HG03108 (cell line): Measurements from ENCODE around the gene WDR1.
A peak's percentile ranks its signal among the peaks of the same experiment; 100 is the strongest.
"Not testable (repeated sequence)": the region's sequence is repeated elsewhere in the genome, so short reads cannot be mapped to it uniquely, and the experiment has no call there.

Experiments used
- ATAC-seq: cut with Tn5 transposase; IDR thresholded peaks from one replicate; pipeline ENCODE4 v1.9.1; 2021; ENCODE audit warnings: moderate library complexity; ENCODE audit not compliant: unreplicated experiment

The WDR1 gene

DNA sequence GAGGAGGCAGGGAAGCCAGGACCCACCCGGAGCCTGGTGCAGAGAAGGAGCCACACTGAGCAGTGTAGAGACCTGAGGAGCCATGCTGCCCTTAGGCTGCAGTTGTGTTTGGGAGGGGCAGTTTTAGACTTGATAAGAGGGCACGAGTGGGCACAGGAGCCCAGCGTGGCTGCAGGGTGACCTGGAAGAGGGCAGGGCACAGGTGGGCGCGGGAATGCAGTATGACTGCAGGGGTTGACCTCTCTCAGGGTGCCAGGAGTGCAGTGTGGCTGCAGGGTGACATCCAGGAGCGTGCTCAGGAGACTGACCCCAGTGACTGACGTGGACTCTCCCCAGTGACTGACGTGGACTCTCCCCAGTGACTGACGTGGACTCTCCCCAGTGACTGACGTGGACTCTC lies 14.6 kb upstream of the WDR1 start:
- ATAC-seq, result no peak

DNA sequence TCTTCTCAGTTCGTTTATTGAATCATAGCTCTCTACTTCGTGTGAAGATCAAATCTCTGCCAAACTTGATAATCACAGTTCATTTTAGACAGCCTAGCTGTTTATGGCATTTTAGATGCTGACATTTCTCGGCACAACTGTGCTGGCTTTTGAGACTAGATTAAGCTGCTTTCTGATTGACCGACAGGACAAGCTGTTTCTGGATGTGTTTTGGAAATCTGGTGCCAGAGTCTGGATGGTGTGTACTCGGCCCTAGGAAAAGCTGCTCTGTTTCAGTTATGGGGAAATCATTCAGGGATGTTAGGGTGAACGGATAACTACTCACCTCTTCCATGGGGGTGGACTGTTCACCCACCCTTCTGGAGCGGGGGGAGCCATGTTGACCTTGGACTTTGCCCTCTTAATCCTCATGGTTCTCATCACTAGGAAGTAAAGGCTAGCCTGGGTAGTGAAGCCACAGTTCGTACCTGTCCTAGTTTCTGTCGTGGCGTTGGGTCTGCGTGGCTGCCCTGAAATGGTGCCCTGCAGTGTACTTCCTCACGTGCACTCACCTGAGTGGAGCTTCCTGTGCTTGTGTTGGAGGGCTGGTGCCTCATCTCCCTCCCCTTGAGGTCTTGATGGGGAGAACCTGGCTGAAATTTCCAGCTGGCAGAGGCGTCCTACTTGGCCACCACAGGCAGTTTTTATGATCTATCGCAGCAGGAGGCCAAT lies 13.7 kb upstream of the WDR1 start:
- no peak for ATAC-seq

DNA sequence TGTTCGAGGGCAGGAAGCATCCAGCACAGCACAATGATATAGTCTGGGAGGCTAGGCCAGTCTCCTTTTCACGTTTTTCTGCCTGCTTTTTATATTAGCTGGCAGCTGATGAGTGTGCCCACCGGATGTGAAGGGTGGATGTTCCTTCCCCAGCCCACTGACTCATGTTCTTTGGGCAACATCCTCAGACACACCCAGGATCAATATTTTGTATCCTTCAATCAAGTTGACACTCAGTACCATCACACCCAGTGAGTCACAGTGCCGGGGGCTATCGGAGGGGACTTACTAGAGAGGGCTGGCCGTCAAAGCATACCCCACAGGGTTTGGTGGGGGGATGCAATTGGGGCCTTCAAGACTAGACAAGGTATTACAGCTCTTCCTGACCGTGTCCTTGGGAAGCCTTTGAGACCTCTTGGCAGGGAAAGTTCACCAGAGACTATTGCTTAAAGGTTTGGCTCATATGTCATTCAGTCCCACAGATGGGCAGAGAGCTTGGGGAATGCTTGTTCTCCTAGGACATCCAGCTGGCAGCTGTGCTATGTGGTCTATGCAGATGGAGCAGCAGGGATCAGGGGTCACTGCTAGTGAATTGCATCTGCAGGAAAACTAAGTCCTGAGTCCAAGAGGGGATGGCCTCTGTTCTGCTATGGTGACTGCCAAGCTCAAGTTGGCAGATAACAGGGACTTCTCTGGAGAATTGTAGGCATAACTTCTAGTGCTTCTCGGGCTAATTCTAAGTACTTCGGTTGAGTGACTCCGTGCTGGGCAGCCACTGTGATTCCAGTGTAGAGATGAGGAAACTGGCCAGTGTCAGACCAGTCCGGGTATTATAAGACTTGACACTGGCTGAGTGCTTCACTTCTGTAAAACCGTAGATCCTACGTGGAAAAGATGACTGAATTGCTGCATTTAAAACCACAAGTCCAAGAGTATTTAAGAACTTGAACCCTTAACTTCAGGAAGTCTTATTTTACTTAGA lies 12.9 kb upstream of the WDR1 start:
- no peak for ATAC-seq

- ATAC-seq, result no peak
These were observed 12.2 kb upstream of the WDR1 start for GRCh38 chr4:10128761-10129160.

DNA sequence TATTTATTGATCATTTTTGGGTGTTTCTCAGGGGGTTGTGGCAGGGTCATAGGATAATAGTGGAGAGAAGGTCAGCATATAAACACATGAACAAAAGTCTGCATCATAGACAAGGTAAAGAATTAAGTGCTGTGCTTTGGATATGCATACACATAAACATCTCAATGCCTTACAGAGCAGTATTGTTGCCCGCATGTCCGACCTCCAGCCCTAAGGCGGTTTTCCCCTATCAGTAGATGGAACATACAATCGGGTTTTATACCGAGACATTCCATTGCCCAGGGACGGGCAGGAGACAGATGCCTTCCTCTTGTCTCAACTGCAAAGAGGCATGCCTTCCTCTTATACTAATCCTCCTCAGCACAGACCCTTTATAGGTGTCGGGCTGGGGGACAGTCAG lies 10.9 kb upstream of the WDR1 start:
- not testable (repeated sequence) for ATAC-seq

GRCh38 chr4:10124167-10124930 lies 7.8 kb upstream of the WDR1 start:
- ATAC-seq, result no peak

- ATAC-seq, result no peak
These were observed 6.9 kb upstream of the WDR1 start for GRCh38 chr4:10123227-10124101.

DNA sequence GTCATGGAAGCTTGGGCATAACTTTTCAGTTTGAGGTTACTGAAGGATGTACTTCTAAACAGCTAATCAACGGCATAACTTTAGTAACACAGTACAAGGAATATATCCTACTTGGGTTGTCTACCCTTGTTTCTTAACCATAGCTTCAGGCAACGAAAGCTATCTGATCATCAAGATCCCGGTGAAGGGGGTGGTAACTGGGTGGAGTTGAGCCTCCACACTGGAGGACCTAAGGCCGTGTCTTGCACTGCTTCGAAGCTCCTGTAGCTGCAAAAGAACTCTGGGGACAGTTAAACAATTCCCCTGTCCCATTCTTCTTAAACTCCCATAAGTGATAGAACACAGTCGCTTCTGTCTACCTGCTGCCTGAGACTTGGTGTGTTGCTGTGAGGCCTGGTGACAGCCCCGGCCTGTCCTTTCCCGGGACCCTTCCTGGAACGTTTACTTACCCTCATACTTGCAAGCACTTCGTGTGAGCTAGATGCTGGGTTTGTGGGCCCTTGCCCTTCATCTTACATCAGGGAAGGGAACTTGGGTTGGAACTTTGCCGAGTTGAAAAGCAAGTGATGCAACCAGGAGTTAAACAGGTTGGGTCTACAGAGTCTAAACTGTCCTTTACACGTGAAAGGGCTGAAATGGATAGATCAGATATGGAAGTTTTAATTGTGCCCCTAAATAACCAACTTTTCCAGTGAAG lies 5.8 kb upstream of the WDR1 start:
- ATAC-seq, result no peak

GRCh38 chr4:10121568-10122208 lies 5.1 kb upstream of the WDR1 start:
- no peak for ATAC-seq

- ATAC-seq, result no peak
These were observed 4.5 kb upstream of the WDR1 start for GRCh38 chr4:10120943-10121567.

GRCh38 chr4:10119773-10120172 lies 3.2 kb upstream of the WDR1 start:
- ATAC-seq, result no peak

GRCh38 chr4:10119278-10119677 lies 2.7 kb upstream of the WDR1 start:
- no peak for ATAC-seq

DNA sequence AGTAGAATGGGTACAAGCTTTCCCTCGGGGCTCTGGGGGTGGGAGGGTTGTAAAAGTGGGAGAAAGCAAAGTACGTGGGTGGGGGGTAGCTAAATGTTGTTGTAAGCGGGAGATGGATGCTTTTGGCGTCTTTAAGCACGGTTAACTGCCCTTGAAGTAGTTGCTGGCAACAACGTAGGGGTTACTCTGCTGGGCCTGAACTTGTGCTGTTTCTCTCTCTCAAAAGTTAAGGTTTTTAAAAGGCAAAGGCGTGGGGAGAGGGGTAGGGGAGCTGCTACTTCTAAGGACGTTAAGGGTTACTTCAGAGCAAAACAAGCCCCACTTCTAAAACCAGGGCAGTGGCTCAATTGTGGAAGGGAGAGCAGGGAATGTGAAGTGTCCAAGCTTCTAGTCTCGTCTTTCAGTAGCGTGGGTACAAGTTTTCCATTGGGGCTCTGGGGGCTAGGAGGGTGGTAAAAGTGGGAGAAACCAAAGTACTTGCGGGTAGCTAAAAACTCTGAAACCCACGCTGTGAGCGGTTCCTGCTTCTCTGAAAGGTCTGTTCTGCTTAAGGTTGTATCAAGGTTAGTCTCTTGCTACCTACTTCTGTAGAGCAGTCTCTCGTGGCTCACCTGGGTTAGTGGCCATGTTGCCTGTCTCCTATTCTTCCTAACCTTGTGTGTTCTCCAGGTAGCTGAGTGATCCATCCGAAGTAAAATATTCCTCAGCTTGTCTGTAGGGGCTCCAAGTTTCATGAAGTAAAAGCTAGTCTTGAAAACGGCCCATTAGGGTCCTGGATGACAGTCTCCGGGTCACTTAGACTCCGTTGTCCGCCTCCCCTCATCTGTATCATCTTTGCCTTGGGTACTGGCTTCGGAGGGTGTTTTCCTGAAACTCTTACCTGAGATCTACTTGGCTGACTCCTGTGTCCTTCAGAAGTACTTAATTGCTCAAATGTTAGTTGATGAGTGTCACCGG lies 1.7 kb upstream of the WDR1 start:
- ATAC-seq, result no peak

DNA sequence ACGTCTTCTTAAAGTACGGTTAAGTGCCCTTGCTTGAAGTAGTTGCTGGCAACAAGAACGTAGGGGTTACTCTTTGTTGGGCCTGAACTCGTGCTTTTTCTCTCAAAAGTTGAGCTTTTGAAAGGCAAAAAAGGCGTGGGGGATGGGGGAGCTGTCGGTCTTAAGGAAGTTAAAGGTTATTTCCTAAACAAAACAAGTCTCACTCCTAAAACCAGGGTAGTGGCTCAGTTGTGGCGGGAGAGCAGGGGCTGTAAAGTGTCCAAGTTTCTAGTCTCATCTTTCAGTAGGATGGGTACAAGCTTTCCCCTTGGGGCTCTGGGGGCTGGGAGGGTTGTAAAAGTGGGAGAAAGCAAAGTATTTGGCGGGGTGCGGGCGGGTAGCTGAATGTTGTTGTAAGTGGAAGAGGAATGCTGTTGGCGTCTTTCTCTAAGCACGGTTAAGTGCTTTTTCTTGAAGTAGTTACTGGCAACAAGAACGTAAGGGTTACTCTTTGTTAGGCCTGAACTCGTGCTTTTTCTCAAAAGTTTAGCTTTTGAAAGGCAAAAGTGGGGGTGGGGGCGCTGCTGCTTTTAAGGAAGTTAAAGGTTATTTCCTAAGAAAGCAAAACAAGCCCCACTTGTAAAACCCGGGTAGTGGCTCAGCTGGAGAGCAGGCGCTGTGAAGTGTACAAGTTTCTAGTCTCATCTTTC lies 904 bp upstream of the WDR1 start:
- no peak for ATAC-seq

DNA sequence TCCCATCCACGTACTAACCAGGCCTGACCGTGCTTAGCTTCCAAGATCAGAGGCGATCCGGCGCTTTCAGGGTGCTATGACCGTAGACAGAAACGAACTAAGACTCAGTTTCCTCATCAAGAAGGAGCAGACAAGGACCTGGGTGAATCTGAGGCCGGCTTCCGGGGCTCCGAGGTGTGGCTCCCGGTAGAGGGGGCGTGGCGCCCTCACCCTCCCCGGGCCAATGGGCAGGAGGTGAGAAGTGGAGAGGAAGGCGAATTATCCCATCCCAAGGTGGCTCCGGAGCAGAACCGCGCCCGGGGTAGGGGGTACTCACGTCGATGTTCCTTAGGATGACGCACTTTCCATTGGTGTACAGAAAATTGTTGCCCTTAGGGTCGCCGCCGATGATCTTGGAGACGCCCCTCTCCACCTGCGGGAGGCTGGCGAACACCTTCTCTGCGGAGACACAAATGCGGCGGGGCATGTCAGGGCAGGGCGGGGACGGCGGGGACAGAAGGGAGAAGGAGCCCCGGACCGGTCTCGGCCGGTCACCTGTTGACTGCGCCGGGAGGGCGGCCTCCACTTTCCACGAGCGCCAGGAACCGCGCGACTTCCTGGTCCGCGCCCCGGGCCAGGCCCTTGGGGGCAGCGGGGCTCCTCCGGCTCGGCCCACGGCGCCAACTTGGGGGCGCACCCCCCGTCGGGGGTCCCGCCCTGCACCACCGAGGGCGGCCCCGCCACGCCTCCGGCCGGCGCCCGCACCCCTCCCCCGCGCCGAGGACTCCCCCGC lies 616 bp downstream of the WDR1 start:
- ATAC-seq, result peak; percentile 24

DNA sequence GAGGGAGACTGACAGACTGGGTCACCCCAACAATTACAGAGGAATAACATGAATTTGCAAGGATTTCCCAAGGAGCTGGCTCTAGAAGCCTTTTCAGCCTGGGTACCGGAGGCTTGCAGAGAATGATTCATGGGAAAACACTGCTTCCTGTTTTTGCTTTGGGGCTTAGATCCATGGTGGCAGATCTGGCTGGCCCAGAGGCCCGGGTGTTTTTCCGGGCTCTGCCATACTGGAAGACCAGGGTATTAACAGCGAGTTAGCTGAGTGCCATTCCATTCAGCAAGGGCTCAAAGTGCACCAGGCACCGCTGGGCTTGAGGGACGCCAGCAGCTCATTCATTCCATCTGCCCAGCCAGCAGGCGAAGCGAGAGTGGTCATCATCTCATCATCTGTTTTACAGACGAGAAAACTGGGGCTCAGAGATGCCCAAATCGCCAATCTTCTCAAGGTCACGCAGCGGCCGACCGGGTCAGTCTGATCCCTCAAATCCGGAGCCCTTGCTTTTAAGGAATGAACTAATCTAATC lies 1.3 kb downstream of the WDR1 start:
- ATAC-seq, result no peak
